Mesothelial cell of epicardium (in vitro differentiated cells): ENCODE measurements around the gene SPOPL. TPM values are rescaled to one million over a fixed set of nuclear protein-coding genes. Genes with fewer than 3 reads are reported as not detected.

Source experiments
- DNase-seq, 2 experiments: peaks; one replicate each; pipeline ENCODE4 v3.0.0; 2021; ENCODE audit warnings: low spot score in 2 of 2; ENCODE audit not compliant: unreplicated experiment in 2 of 2
- H3K27ac Mint-ChIP-seq: 2 replicates; pipeline ENCODE4 v1.8.0; 2021; ENCODE audit warnings: mixed read lengths
- H3K27me3 Mint-ChIP-seq: 2 replicates; pipeline ENCODE4 v1.8.0; 2021; ENCODE audit warnings: low read depth, mixed read lengths
- H3K36me3 Mint-ChIP-seq: 2 replicates; pipeline ENCODE4 v1.8.0; 2021; ENCODE audit warnings: mixed read lengths
- H3K4me1 Mint-ChIP-seq: 2 replicates; pipeline ENCODE4 v1.8.0; 2021; ENCODE audit warnings: mixed read lengths
- H3K4me3 Mint-ChIP-seq: 2 replicates; pipeline ENCODE4 v1.8.0; 2021; ENCODE audit warnings: mild to moderate bottlenecking, moderate library complexity, mixed read lengths
- H3K9me3 Mint-ChIP-seq: 2 replicates; pipeline ENCODE4 v1.8.0; 2021; ENCODE audit warnings: mixed read lengths
- total RNA-seq: library from RNA; stranded (reverse); gene quantifications from 3 replicates; pipeline ENCODE4 v1.2.1, GENCODE V29; 2021
- TF ChIP-seq, protein P1 (sequence below): fragments of 200-600 bp; sonication (generic); IDR thresholded peaks from one replicate; pipeline ENCODE4 v1.5.0; 2021; ENCODE audit warnings: antibody characterized with exemption; ENCODE audit not compliant: unreplicated experiment

The SPOPL gene
- 28.7 to 31.0 TPM (median 28.8 TPM) in 3 replicates for total RNA-seq

DNA sequence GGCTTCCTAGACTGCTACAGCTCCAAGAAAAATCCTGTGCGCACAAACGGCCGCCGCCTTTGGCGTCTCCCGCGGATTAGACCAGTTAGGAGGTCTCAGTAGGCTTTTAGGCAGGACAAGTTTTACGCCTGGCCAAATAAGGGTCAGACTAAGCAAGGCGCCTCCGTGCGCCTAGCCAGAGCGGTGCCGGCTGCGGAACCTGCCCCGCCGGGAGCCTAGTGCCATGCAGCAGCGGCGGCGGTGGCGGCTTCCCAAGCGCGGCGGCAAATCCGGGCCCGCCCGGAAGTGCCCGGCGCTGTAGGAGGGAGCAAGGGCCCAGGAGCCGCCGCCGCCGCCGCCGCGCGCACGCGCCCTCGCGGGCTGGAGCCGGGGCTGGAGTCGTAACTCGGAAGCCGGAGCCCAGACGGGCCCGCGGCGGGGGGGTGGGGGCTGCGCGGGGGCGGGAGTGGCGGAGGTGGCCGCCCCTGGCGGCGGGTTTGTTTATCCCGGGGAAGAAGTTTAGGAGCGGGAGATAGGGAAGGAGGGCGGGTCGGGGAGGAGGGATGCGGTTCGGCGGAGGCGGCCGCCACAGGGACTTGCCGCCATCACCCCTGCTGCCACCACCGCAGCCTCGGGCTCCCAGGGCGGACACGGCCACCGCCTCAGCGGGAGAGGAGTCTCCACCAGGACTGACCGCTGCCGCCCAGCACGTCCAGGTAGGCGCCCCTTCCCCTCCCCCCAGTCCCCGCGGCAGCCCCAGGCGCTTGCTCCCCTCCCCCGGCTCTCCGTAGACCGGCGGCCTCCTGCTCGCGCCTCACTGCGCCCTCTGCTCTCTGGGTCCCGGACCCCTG lies at the start of gene SPOPL:
SPOPL (plus strand) TSS at position 346 of the 830 bp plus-strand sequence. CDS start 48,447 bp downstream, outside the sequence.
- peaks cover 43% of the 10 kb centered on the region for H3K4me1 Mint-ChIP-seq

DNA sequence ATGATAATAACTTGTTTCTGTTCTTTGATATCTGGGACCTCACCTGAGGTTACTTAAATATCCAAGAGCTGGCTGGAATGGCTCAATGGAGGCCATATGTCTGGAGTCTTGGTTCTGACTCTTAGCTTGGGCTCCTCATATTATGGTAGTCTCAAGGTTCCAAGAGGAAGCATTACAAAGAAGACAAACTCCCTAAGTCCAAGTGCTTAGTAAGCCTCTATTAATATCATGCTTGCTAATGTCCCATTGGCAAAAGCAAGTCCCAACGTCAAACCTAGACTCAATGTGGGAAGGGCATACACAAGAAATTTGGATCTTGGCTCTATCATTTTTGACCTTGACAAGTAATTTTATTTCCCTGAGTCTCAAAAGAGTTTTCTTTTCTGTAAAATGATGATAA lies 49.2 kb upstream of the SPOPL start:
- H3K4me1 Mint-ChIP-seq, result peaks cover 10% of the 10 kb centered on the region
- H3K4me3 Mint-ChIP-seq, result no peak overlapping the region
- H3K36me3 Mint-ChIP-seq, result peaks cover under 1% of the 10 kb centered on the region
- DNase-seq, result no peak
- H3K27ac Mint-ChIP-seq, result no peak overlapping the region
- H3K9me3 Mint-ChIP-seq, result peaks cover 8% of the 10 kb centered on the region
- TF ChIP-seq, protein P1, sequence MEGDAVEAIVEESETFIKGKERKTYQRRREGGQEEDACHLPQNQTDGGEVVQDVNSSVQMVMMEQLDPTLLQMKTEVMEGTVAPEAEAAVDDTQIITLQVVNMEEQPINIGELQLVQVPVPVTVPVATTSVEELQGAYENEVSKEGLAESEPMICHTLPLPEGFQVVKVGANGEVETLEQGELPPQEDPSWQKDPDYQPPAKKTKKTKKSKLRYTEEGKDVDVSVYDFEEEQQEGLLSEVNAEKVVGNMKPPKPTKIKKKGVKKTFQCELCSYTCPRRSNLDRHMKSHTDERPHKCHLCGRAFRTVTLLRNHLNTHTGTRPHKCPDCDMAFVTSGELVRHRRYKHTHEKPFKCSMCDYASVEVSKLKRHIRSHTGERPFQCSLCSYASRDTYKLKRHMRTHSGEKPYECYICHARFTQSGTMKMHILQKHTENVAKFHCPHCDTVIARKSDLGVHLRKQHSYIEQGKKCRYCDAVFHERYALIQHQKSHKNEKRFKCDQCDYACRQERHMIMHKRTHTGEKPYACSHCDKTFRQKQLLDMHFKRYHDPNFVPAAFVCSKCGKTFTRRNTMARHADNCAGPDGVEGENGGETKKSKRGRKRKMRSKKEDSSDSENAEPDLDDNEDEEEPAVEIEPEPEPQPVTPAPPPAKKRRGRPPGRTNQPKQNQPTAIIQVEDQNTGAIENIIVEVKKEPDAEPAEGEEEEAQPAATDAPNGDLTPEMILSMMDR, result no peak
- H3K27me3 Mint-ChIP-seq, result no peaks in the 10 kb centered on the region

More for the DNA sequence above, at the start of gene SPOPL:
- no peaks in the 10 kb centered on the region for H3K27me3 Mint-ChIP-seq
- peak; percentile 83 to 92 for DNase-seq
- TF ChIP-seq, protein P1, result peak; percentile 26
- no peaks in the 10 kb centered on the region for H3K9me3 Mint-ChIP-seq
- H3K27ac Mint-ChIP-seq, result peak within 1 kb of the TSS; percentile 97
- H3K4me3 Mint-ChIP-seq, result peak within 1 kb of the TSS; percentile 99
- no peaks in the 10 kb centered on the region for H3K36me3 Mint-ChIP-seq

DNA sequence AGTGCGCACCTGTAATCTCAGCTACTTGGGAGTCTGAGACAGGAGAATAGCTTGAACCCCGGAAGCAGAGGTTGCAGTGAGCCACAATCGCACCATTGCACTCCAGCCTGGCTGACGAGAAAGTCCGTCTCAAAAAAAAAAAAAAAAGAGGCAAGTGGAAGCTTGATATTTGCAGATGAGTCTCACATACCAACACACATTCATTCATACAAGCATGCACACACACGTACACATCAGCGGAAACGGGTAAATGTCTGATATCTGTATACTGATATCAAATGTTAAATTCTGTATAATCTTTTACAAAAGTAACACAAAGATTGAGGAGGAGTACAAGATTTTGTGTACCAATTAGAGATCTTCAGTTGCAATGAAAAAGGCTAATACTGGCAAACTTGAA lies 47.8 kb upstream of the SPOPL start:
- DNase-seq, result no peak
- Mint-ChIP-seq H3K36me3 (peaks cover 9% of the 10 kb centered on the region), H3K9me3 (peaks cover 23% of the 10 kb centered on the region), H3K27me3 (no peaks in the 10 kb centered on the region), H3K4me3 (no peak overlapping the region), H3K27ac (no peak overlapping the region), H3K4me1 (peaks cover 10% of the 10 kb centered on the region)
- TF ChIP-seq, protein P1, result no peak

DNA sequence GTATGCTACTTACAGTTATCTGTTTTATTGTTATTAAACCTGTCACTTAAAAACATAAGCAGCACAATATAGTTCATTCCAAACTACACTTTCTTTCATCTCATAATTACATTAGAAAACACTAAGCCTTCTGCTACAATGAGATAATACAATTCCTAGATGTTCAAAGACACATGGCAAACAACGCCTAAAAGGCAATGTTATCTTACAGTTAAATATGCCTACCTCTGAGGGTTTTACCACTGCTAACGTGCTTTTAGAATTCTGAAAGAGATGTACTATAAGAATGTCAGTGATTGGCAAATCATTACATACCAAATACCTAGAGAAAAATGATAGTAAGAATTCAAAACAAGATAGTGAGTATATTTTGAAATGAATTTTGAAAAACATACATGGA lies 46.8 kb upstream of the SPOPL start:
- peaks cover 10% of the 10 kb centered on the region for H3K4me1 Mint-ChIP-seq
- no peak overlapping the region for H3K27ac Mint-ChIP-seq
- TF ChIP-seq, protein P1, result no peak
- peaks cover 15% of the 10 kb centered on the region for H3K36me3 Mint-ChIP-seq
- H3K4me3 Mint-ChIP-seq, result no peak overlapping the region
- H3K27me3 Mint-ChIP-seq, result no peaks in the 10 kb centered on the region
- peaks cover 31% of the 10 kb centered on the region for H3K9me3 Mint-ChIP-seq
- DNase-seq, result no peak

DNA sequence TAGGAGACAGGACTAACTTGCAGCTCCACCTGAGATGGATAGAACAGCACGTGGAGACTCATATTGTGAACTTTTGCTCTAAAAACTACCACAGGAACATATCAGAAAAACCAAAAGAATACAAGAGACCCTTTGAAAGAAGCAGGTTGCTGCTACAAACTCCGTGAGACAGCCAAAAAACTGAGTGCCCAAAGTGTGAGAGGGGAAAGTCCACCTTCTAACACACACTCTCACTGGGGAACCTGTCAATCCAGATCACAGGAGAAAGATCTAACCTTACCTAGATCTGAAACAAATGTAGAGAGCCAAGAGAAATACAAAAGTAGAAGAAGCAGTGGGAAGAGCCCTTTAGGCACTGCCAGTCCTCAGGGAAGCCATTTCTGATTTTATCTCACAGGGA lies 46.3 kb upstream of the SPOPL start:
- Mint-ChIP-seq H3K27ac (peak overlapping the region; percentile 54), H3K36me3 (peaks cover 15% of the 10 kb centered on the region), H3K4me1 (peaks cover 10% of the 10 kb centered on the region), H3K27me3 (no peaks in the 10 kb centered on the region), H3K9me3 (peaks cover 34% of the 10 kb centered on the region), H3K4me3 (no peak overlapping the region)
- TF ChIP-seq, protein P1, result no peak
- no peak for DNase-seq
